NCI-H524 treated with DMSO at 0.1 percent for 48 hours (cell line): ENCODE measurements around the gene OPCML.

Experiments
- DNase-seq: peaks from one replicate; lab custom pipeline; 2025; lab: John Stamatoyannopoulos, UW

Gene OPCML

GRCh38 chr11:133072858-133073582, 459.3 kb downstream of the OPCML start:
- no peak for DNase-seq

- DNase-seq: no peak
Measured at GRCh38 chr11:133072378-133072777, 459.9 kb downstream of the OPCML start.

- no peak for DNase-seq
Measured at GRCh38 chr11:133070791-133071190, 461.5 kb downstream of the OPCML start.

GRCh38 chr11:133070021-133070713, 462.1 kb downstream of the OPCML start:
- DNase-seq: no peak

GRCh38 chr11:133065847-133066485, 466.3 kb downstream of the OPCML start:
- no peak for DNase-seq

- no peak for DNase-seq
Measured at GRCh38 chr11:133064961-133065360, 467.3 kb downstream of the OPCML start.

- DNase-seq: peak; percentile 54
Measured at GRCh38 chr11:133064152-133064877, 468.0 kb downstream of the OPCML start.

- no peak for DNase-seq
Measured at GRCh38 chr11:133058501-133058900, 473.8 kb downstream of the OPCML start.

- DNase-seq: no peak
Measured at GRCh38 chr11:133053124-133053776, 479.1 kb downstream of the OPCML start.

GRCh38 chr11:133052537-133052936, 479.8 kb downstream of the OPCML start:
- DNase-seq: no peak

- no peak for DNase-seq
Measured at GRCh38 chr11:133049244-133050019, 482.9 kb downstream of the OPCML start.

- no peak for DNase-seq
Measured at GRCh38 chr11:133048270-133048669, 484.0 kb downstream of the OPCML start.

- no peak for DNase-seq
Measured at GRCh38 chr11:133047771-133048115, 484.6 kb downstream of the OPCML start.

GRCh38 chr11:133047036-133047770, 485.1 kb downstream of the OPCML start:
- no peak for DNase-seq

- no peak for DNase-seq
Measured at GRCh38 chr11:133046252-133046651, 486.0 kb downstream of the OPCML start.

- DNase-seq: no peak
Measured at GRCh38 chr11:133041928-133042882, 490.1 kb downstream of the OPCML start.

GRCh38 chr11:133041181-133041580, 491.1 kb downstream of the OPCML start:
- DNase-seq: no peak

GRCh38 chr11:133040289-133040900, 491.9 kb downstream of the OPCML start:
- no peak for DNase-seq

GRCh38 chr11:133038850-133039249, 493.5 kb downstream of the OPCML start:
- DNase-seq: no peak
